Measurements from ENCODE around the gene MRPL46. TPM values are rescaled to one million over a fixed set of nuclear protein-coding genes. Genes with fewer than 3 reads are reported as not detected.

Gene MRPL46
- total and polyA plus RNA-seq, 12 donors: 31.7 to 194 (median 45.1) TPM

GRCh38 chr15:88497109-88497765, 30.0 kb upstream of the MRPL46 start:
- Histone ChIP-seq H3K27me3 (no peaks in the 10 kb centered on the region), H3K4me1 (replicated peaks in 1 of 2) (peaks cover 0 to 10% of the 10 kb centered on the region in 2 donors), H3K27ac (peak overlapping the region in 1 of 5 donors; percentile 21), H3K36me3 (replicated peaks in 1 of 2) (no peaks in the 10 kb centered on the region), H3K9me3 (replicated peaks in 1 of 3) (no peaks in the 10 kb centered on the region), H3K4me3 (no peak overlapping the region)
- 75 to 86% (median 83%) methylated on average over 7 to 11 of the region's 11 CpGs for WGBS, 4 donors
- DNase-seq: peak in 1 of 7 donors; percentile 80
- intact Hi-C loops (cut with DNase I): no loop called here
- TF ChIP-seq CTCF (IDR thresholded peaks at IDR 0.05) (no peak), POLR2A (IDR thresholded peaks at IDR 0.05) (no peak)

GRCh38 chr15:88493844-88494243, 26.7 kb upstream of the MRPL46 start:
- Histone ChIP-seq H3K36me3 (replicated peaks in 1 of 2) (no peaks in the 10 kb centered on the region), H3K27me3 (no peaks in the 10 kb centered on the region), H3K4me1 (replicated peaks in 1 of 2) (peaks cover 0 to 3% of the 10 kb centered on the region in 2 donors), H3K9me3 (replicated peaks in 1 of 3) (no peaks in the 10 kb centered on the region), H3K27ac (no peak overlapping the region), H3K4me3 (no peak overlapping the region)
- DNase-seq: no peak
- no peak for TF ChIP-seq POLR2A (IDR thresholded peaks at IDR 0.05)
- TF ChIP-seq CTCF (IDR thresholded peaks at IDR 0.05): no peak
- intact Hi-C loops (cut with DNase I): no loop called here
- WGBS, 4 donors: 89 to 97% (median 95%) methylated on average over 9 to 10 of the region's 10 CpGs

- no peak for DNase-seq
- WGBS, 4 donors: 74 to 78% (median 77%) methylated on average over 9 to 10 of the region's 10 CpGs
- intact Hi-C loops (cut with DNase I): no loop called here
- TF ChIP-seq POLR2A (IDR thresholded peaks at IDR 0.05) (no peak), CTCF (IDR thresholded peaks at IDR 0.05) (no peak)
- H3K27me3 ChIP-seq: no peaks in the 10 kb centered on the region
- H3K9me3 ChIP-seq (replicated peaks in 1 of 3): no peaks in the 10 kb centered on the region
- H3K27ac ChIP-seq: no peak overlapping the region
- no peaks in the 10 kb centered on the region for H3K36me3 ChIP-seq (replicated peaks in 1 of 2)
- H3K4me3 ChIP-seq: no peak overlapping the region
- H3K4me1 ChIP-seq (replicated peaks in 1 of 2): no peaks in the 10 kb centered on the region
Measured at GRCh38 chr15:88491158-88491557, 24.0 kb upstream of the MRPL46 start.

GRCh38 chr15:88490036-88490435, 22.8 kb upstream of the MRPL46 start:
- Histone ChIP-seq H3K27ac (no peak overlapping the region), H3K4me3 (no peak overlapping the region), H3K4me1 (replicated peaks in 1 of 2) (no peaks in the 10 kb centered on the region), H3K27me3 (no peaks in the 10 kb centered on the region), H3K9me3 (replicated peaks in 1 of 3) (no peaks in the 10 kb centered on the region), H3K36me3 (replicated peaks in 1 of 2) (no peaks in the 10 kb centered on the region)
- intact Hi-C loops (cut with DNase I): no loop called here
- WGBS, 4 donors: 87 to 100% (median 94%) methylated on average over 3 of the region's 3 CpGs
- no peak for DNase-seq
- TF ChIP-seq CTCF (IDR thresholded peaks at IDR 0.05) (no peak), POLR2A (IDR thresholded peaks at IDR 0.05) (no peak)
